Neural progenitor cell (in vitro differentiated cells): ENCODE results near the gene HHAT.

ENCODE experiments used
- CTCF ChIP-seq: fragments of 200-600 bp; sonication (generic); IDR thresholded peaks from 2 replicates; pipeline ENCODE4 v1.5.1; 2017; ENCODE audit warnings: antibody characterized with exemption, mild to moderate bottlenecking
- EZH2 ChIP-seq: fragments of 200-600 bp; sonication (generic); IDR thresholded peaks from 2 replicates; pipeline ENCODE4 v1.6.1; 2017; ENCODE audit warnings: antibody characterized with exemption, mild to moderate bottlenecking, moderate library complexity
- EZH2phosphoT487 ChIP-seq: fragments of 200-600 bp; sonication (generic); IDR thresholded peaks from 2 replicates; pipeline ENCODE4 v1.6.1; 2017; ENCODE audit warnings: antibody characterized with exemption

DNA sequence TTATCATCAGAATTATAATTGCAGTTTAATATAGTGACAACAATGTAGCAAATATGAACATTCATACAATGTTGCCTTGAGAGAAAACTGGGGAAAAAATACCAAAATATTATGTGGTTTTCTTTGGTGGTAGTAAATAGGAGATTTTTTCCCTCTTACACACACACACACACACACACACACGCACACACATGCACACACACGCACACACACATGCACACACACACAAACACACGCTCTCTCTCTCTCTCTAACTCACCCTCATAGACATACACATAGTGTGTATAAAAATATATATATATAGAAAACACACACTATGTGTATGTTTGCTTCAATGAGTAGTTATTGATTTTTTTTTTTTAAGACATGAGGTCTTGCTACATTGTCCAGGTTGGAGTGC is 211.6 kb downstream of the HHAT start:
- no peak for TF ChIP-seq CTCF
- no peak for TF ChIP-seq EZH2
- no peak for TF ChIP-seq EZH2phosphoT487
